Activated CD4-positive, alpha-beta T cell treated with anti-CD3 and anti-CD28 coated beads, Interleukin-2, amount 50 U/mL, for 4 hours (primary cell): ENCODE results near the gene CALD1.

ENCODE experiments used
- DNase-seq, 2 experiments: peaks; one replicate each; pipeline ENCODE4 v3.0.0-alpha.2; 2020

The CALD1 gene

DNA sequence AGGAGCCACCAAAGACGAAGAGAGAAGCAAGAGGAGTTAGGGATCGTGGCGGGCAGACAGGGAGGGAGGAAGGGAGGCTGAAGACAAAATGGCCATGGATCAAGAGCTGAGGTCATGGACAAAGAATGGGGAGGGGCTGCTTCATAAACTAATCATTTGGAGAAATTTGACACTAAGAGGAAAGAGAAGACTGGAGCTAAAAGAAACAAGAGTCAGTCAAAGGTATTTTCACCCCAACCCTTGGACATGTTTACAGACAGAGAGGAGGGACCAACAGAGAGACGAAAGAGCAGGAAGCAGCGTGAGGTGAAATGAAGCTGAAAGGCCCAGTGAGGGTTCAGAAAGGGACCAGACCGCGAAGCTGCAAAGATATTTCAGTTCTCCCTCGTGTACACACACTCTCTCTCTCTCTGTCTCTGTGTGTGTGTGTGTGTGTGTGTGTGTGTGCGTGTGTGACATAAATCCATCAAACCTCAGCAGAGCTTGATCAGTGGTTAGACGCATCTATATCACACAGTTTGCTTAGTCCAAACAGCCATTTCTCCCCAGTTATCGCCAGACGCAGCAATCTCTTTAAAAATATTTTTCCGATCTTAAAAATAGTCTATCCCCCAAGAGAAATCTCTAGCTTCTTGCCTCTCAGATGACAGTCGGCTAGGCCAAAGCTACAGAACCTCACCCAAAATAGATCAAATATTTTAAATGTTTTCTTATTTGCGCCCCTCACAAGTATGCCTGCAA, 12.5 kb upstream of the CALD1 start:
- DNase-seq: no peak

- no peak for DNase-seq
These were observed 11.8 kb upstream of the CALD1 start for GRCh38 chr7:134767520-134768168.

GRCh38 chr7:134768243-134768642, 11.2 kb upstream of the CALD1 start:
- DNase-seq: no peak

DNA sequence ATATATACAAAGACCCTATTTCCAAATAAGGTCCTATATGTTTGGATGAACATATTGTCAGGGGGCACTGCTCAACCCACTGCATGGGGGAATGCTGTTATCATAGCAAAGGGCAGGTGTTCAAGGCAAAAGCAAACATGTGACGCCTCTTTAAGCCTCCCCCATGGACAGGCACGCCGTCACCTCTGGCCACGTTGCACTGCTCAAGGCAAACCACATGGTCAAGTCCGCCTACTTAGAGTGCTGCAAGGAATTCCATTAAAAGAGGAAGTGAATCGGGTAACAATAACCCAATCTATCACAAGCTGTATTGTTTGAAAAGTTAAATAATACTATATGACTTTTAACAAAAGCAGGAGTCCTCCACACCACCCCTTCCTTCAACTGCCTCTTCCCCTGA, 8.8 kb upstream of the CALD1 start:
- no peak for DNase-seq

- DNase-seq: no peak
These were observed 8.3 kb upstream of the CALD1 start for GRCh38 chr7:134771111-134771510.

GRCh38 chr7:134771889-134772288, 7.5 kb upstream of the CALD1 start:
- DNase-seq: no peak

DNA sequence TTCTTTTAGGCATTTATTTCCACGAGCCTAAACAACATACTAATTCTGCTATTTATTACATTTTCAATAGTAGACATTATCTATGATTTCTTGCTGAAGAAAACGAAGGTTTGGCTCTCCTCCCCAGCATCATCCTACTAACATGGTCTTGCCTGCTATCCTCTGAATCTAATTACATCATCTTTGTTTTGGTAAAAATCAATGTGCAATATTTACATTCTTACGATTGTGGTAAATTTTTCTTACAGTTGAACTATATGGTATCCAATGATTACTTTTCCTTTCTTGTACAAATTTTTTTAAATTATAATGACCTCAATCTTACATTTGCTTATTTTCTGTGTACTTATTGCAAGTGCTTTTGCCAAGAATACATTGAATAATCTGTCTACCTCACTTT, 7.0 kb upstream of the CALD1 start:
- DNase-seq: no peak

DNA sequence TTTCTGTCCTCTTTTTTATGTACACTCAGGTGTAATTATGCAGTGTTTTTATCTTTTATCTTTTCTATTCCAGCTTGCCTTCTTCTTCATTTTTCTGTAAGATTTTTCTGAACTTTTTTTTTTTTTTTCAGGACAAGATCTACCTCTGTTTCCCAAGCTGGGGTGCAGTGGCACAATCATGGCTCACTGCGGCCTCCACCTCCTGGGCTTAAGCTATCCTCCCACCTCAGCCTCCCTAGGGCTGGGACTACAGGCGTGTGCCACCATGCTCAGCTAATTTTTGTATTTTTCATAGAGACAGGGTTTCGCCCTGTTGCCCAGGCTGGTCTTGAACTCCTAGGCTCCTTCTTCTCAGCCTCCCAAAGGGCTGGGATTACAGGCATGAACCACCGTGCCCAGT, 6.3 kb upstream of the CALD1 start:
- no peak for DNase-seq

DNA sequence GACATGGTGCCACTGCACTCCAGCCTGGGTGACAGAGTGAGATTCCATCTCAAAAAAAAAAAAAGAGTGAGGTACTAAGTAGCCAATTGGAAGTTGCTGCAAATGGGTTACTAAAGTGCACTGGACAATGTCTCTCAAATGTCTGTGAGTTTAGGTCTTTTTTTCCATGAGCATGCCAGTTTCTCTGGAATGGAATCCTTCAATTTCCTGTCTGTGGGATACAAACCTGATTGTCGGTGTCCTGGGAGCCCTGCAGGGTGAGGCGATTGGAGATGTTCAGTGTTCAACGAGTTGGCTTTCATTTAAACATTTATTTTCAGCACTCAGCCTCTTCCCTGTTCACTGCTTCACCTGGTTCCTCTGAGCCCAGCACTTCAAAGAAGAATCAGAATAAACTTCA, 5.3 kb upstream of the CALD1 start:
- no peak for DNase-seq

GRCh38 chr7:134777470-134777869, 2.0 kb upstream of the CALD1 start:
- DNase-seq: no peak

- no peak for DNase-seq
These were observed 1.4 kb upstream of the CALD1 start for GRCh38 chr7:134777908-134778580.

DNA sequence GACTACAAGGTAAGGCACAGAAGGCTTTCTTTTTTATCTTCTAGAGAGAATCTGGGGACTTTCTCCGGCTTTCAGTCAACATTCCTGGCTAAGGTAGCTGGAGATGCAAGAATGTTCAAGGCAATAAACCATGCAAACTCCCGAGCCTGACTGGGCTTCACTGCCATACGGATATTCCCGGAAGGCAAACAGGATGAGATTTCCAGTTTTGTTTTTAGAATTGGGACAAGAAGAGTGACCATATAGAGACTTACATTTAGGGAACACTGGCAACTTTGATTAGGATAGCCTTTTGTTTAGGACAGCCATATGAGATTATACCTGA, 269 bp downstream of the CALD1 start:
- no peak for DNase-seq

DNA sequence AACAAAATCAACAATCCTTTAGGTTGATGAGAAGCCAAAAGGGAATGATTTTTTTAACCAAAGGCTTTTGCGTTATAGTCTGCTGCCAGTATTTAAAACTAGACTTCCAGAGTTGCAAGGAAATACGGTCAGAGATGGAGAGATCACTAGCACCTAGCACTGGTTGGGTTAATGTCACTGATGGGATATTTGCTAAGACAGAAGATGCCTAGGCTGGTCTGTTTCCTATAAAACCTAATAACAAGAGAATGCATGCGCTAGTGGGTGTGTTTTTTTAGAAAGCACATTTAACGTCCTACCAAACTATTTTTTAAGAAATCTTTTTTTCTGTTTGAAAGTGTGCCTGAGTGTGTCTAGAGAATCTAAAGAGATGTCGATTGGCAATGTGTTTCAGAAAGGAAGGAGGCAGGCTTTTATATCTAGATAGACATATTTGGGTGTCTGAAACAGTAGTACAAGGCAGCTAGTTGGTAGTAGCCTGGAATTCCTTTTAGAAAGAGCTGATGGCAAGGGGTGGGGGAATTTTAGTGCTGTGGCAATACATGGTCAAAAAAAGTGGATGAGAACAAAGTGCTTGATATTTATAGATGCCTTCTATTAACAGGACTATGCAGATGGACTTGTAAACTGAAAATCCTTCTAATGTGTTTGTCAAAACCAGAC, 863 bp downstream of the CALD1 start:
- DNase-seq: no peak

DNA sequence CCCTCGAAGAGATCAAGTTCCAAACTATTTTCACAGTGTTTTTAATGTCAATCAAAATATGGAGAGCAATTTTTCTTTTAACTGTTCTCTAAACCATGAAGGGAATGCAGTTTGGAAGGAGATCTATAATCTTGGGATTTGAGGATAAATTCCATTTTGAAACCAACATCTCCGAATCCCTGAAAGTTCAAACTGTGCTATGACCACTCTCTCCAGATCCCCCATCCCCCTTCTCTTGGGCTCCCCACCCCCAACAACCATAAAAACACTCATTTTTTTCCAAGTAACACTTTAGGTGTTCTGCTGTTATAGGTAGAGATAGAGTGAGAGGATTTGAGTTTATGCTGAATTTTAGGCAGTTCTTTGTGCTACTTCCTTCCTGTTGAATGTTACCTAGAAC, 1.7 kb downstream of the CALD1 start:
- no peak for DNase-seq

- DNase-seq: no peak
These were observed 2.7 kb downstream of the CALD1 start for GRCh38 chr7:134782121-134782623.

GRCh38 chr7:134783294-134784069, 4.0 kb downstream of the CALD1 start:
- no peak for DNase-seq

DNA sequence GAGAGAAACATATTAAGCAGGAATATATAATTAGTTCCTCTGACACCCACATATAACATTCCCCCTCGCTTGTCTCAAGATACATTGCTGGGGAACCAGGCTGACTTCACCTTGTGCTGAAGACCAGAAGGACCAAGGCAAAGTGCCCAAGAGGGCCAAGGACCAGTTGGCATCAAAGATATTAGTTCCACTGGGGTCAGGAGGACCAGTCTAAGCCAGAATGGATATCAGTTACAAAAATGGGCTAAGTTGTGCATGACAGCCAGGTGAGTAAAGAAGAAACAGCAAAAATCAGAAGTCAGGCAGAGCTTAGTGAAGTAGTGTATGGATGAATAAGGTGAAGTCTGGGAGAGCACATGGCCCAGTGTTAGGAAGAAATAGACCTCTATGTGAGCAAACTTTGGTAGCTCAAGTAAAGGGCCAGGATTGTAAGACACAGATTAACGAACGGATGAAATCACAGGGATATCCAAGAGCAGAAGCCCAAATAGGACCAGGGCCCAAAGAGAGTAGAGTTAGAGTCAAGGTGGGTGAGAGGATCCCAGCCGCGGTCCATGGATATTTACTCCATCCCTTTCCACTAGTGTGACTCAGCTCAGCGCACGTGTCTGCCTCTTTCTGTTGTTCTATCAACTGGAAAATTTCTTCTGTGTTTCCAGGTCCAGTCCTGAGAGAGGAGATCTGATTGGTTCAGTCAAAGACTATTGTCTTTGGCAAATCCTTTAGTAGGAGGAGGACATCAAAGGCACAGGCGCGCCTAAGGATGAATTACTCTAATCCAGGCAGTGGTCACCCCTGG, 5.0 kb downstream of the CALD1 start:
- no peak for DNase-seq

DNA sequence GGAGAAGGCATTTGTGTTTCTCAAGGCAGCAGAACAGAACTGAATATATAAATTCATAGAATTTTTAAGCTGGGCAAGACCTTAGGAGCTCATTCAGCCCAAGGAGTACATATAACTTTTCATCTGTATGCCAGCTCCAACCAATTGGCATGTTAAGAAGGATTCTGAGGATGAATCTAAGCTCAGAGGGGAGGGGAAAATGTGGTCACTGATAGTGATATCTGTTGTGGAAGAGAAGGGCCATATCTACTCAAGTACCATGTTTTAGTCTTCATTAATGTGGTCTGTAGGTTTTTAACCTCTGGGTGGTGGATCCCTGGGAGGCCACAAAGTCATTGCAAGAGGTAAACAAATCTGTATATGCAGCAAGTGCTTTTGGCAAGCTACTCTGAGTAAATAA, 6.4 kb downstream of the CALD1 start:
- DNase-seq: no peak

GRCh38 chr7:134787064-134787463, 7.6 kb downstream of the CALD1 start:
- no peak for DNase-seq

DNA sequence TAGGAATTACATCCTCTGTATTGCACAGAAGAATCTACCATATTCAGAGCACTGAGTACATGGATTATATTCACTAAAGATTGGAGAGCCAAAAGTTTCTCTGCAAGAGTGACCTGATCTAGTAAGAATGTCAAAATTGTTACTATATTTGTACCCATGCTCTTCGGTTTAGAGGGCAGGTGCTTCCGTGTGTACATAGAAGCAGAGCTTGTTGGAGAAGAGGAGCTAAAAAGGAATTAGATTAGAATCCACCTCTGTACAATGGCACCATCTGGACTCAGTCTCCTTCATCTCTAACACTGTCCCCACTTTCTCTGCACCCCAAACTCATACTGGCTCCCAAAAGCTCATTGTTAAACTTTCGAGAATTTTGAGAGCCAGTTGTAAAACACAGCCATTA, 8.3 kb downstream of the CALD1 start:
- no peak for DNase-seq

DNA sequence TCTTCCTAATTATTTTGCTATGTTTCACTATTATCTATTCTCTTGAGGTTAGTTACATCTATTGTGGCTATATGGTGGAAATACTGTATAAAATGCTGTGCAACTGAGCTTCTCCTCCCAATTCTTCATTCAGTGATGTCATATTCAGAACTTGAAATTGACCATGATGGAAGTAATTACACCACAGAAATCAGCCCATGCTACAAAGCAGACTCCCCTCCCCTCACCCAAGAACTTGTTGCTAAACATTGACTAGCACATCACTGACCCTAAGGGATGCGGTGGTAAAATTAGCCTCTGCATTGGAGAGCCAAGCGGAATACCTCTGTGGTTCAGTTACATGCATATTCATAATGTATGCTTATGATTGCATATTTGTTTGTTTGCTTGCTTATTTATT, 8.8 kb downstream of the CALD1 start:
- no peak for DNase-seq
